HG03439 (cell line): ENCODE measurements around the gene FOXK1.
A peak's percentile ranks its signal among the peaks of the same experiment; 100 is the strongest.
"Not testable (repeated sequence)": the region's sequence is repeated elsewhere in the genome, so short reads cannot be mapped to it uniquely, and the experiment has no call there.

Source experiments
- ATAC-seq: cut with Tn5 transposase; IDR thresholded peaks from one replicate; pipeline ENCODE4 v1.9.1; 2021; ENCODE audit warnings: mild to moderate bottlenecking, moderate library complexity; ENCODE audit not compliant: unreplicated experiment

FOXK1 gene

GRCh38 chr7:4665661-4666060 is 16.4 kb upstream of the FOXK1 start:
- ATAC-seq, result no peak

- ATAC-seq, result no peak
Observed at GRCh38 chr7:4667776-4668509, 14.2 kb upstream of the FOXK1 start.

GRCh38 chr7:4668510-4668847 is 13.6 kb upstream of the FOXK1 start:
- ATAC-seq, result no peak

- no peak for ATAC-seq
Observed at GRCh38 chr7:4670791-4671190, 11.3 kb upstream of the FOXK1 start.

- no peak for ATAC-seq
Observed at GRCh38 chr7:4675771-4676367, 6.2 kb upstream of the FOXK1 start.

GRCh38 chr7:4677518-4677917 is 4.6 kb upstream of the FOXK1 start:
- ATAC-seq, result not testable (repeated sequence)

GRCh38 chr7:4681218-4681851 is 760 bp upstream of the FOXK1 start:
- no peak for ATAC-seq

GRCh38 chr7:4682621-4683042 is 537 bp downstream of the FOXK1 start:
- ATAC-seq, result peak; percentile 39

- ATAC-seq, result no peak
Observed at GRCh38 chr7:4683043-4683883, 1.2 kb downstream of the FOXK1 start.

GRCh38 chr7:4683884-4684565 is 1.9 kb downstream of the FOXK1 start:
- no peak for ATAC-seq

- ATAC-seq, result no peak
Observed at GRCh38 chr7:4684846-4685245, 2.8 kb downstream of the FOXK1 start.

GRCh38 chr7:4685676-4686075 is 3.6 kb downstream of the FOXK1 start:
- not testable (repeated sequence) for ATAC-seq

GRCh38 chr7:4687956-4688355 is 5.9 kb downstream of the FOXK1 start:
- ATAC-seq, result no peak

- ATAC-seq, result no peak
Observed at GRCh38 chr7:4689151-4689550, 7.1 kb downstream of the FOXK1 start.

- no peak for ATAC-seq
Observed at GRCh38 chr7:4689668-4690067, 7.6 kb downstream of the FOXK1 start.

GRCh38 chr7:4690953-4691856 is 9.1 kb downstream of the FOXK1 start:
- ATAC-seq, result no peak

GRCh38 chr7:4692055-4692454 is 10.0 kb downstream of the FOXK1 start:
- no peak for ATAC-seq

- not testable (repeated sequence) for ATAC-seq
Observed at GRCh38 chr7:4692622-4693021, 10.5 kb downstream of the FOXK1 start.

- no peak for ATAC-seq
Observed at GRCh38 chr7:4693152-4693551, 11.1 kb downstream of the FOXK1 start.

GRCh38 chr7:4693749-4694148 is 11.7 kb downstream of the FOXK1 start:
- ATAC-seq, result no peak
